ENCODE measurements around the gene MYZAP. TPM values are rescaled to one million over a fixed set of nuclear protein-coding genes. Genes with fewer than 3 reads are reported as not detected.

The MYZAP gene
- total and polyA plus RNA-seq, 4 donors, result 0.50 to 1.8 (median 0.99) TPM

DNA sequence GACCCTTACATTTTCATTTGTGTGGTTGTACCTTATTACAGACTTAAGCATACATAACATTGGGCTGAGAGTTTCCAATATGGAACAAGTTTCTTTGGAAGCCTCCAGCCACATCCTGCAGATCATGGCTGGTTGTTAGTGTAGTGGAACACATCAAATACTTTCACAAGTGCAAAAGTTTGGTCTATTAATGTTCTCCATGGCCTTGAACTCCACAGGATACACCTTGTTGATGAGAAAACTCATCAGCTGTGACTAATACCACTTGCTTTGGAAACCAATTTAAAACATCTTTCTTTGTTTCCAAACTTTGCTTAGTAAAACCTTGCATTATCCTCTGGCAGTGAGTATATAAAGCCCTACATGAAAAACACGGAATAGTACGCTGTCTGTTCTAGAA, 46.1 kb downstream of the MYZAP start:
- DNase-seq (ENCODE audit: low spot score), result no peak
- Histone ChIP-seq H3K4me1 (ENCODE audit: control insufficient read depth in 4 of 4, insufficient read depth in 4 of 4, low read length in 3 of 4) (no peaks in the 10 kb centered on the region), H3K36me3 (ENCODE audit: control insufficient read depth in 4 of 4, insufficient read depth in 3 of 4, low read depth in 1 of 4, low read length in 3 of 4) (no peaks in the 10 kb centered on the region), H3K27ac (ENCODE audit: low read depth in 1 of 2, low read length in 2 of 2) (no peak overlapping the region), H3K27me3 (ENCODE audit: control insufficient read depth in 4 of 4, insufficient read depth in 4 of 4, low read length in 3 of 4) (no peaks in the 10 kb centered on the region), H3K4me3 (ENCODE audit: low read depth in 1 of 3, low read length in 3 of 3) (no peak overlapping the region), H3K9ac (ENCODE audit: low read depth in 1 of 2, low read length in 2 of 2) (no peak overlapping the region), H3K9me3 (ENCODE audit: control insufficient read depth in 4 of 4, low read length in 3 of 4) (no peaks in the 10 kb centered on the region)
- TF ChIP-seq EGR1 (IDR thresholded peaks at IDR 0.05; ENCODE audit: low read depth in 2 of 2) (no peak), JUND (IDR thresholded peaks at IDR 0.05) (no peak), RAD21 (IDR thresholded peaks at IDR 0.05) (no peak), HNF4G (IDR thresholded peaks at IDR 0.05) (no peak), NR2F2 (IDR thresholded peaks at IDR 0.05) (no peak), RXRA (IDR thresholded peaks at IDR 0.05) (no peak), YY1 (IDR thresholded peaks at IDR 0.05) (no peak), GABPA (IDR thresholded peaks at IDR 0.05 in 1 of 2, conservative IDR thresholded peaks at IDR 0.05 in 1 of 2) (no peak), SP1 (IDR thresholded peaks at IDR 0.05) (no peak), FOXA2 (IDR thresholded peaks at IDR 0.05) (no peak), FOXA1 (IDR thresholded peaks at IDR 0.05) (no peak), HNF4A (conservative IDR thresholded peaks at IDR 0.05) (no peak)
- TF ChIP-seq, protein P1, sequence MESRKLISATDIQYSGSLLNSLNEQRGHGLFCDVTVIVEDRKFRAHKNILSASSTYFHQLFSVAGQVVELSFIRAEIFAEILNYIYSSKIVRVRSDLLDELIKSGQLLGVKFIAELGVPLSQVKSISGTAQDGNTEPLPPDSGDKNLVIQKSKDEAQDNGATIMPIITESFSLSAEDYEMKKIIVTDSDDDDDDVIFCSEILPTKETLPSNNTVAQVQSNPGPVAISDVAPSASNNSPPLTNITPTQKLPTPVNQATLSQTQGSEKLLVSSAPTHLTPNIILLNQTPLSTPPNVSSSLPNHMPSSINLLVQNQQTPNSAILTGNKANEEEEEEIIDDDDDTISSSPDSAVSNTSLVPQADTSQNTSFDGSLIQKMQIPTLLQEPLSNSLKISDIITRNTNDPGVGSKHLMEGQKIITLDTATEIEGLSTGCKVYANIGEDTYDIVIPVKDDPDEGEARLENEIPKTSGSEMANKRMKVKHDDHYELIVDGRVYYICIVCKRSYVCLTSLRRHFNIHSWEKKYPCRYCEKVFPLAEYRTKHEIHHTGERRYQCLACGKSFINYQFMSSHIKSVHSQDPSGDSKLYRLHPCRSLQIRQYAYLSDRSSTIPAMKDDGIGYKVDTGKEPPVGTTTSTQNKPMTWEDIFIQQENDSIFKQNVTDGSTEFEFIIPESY (IDR thresholded peaks at IDR 0.05), result no peak
- TF ChIP-seq, protein P2, sequence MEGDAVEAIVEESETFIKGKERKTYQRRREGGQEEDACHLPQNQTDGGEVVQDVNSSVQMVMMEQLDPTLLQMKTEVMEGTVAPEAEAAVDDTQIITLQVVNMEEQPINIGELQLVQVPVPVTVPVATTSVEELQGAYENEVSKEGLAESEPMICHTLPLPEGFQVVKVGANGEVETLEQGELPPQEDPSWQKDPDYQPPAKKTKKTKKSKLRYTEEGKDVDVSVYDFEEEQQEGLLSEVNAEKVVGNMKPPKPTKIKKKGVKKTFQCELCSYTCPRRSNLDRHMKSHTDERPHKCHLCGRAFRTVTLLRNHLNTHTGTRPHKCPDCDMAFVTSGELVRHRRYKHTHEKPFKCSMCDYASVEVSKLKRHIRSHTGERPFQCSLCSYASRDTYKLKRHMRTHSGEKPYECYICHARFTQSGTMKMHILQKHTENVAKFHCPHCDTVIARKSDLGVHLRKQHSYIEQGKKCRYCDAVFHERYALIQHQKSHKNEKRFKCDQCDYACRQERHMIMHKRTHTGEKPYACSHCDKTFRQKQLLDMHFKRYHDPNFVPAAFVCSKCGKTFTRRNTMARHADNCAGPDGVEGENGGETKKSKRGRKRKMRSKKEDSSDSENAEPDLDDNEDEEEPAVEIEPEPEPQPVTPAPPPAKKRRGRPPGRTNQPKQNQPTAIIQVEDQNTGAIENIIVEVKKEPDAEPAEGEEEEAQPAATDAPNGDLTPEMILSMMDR (IDR thresholded peaks at IDR 0.05; ENCODE audit: low read depth, low read length, missing input control), result no peak
- 96% methylated on average over 2 of the region's 2 CpGs for WGBS

DNA sequence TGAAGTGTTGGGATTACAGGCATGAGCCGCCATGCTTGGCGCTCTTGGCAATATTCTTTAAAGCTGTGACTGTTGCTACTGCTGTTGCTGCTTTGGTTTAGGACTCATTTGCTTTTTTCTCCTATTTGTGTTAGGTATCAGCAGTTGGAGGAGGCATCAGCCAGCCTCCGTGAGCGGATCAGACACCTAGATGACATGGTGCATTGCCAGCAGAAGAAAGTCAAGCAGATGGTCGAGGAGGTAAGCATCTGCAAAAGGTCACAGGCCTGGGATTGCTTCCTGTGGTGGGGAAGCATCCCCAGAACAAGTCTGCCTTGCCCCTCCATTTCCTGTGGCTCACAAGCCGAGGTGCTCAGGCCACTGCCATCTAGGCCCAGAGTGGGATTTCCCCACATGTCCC, 47.6 kb downstream of the MYZAP start:
- TF ChIP-seq, protein P1 (IDR thresholded peaks at IDR 0.05), result no peak
- TF ChIP-seq JUND (IDR thresholded peaks at IDR 0.05), result no peak
- TF ChIP-seq HNF4A (conservative IDR thresholded peaks at IDR 0.05), result no peak
- TF ChIP-seq HNF4G (IDR thresholded peaks at IDR 0.05), result no peak
- TF ChIP-seq FOXA1 (IDR thresholded peaks at IDR 0.05), result no peak
- TF ChIP-seq RXRA (IDR thresholded peaks at IDR 0.05), result no peak
- TF ChIP-seq, protein P3, sequence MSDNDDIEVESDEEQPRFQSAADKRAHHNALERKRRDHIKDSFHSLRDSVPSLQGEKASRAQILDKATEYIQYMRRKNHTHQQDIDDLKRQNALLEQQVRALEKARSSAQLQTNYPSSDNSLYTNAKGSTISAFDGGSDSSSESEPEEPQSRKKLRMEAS (IDR thresholded peaks at IDR 0.05), result no peak
- TF ChIP-seq, protein P2 (IDR thresholded peaks at IDR 0.05; ENCODE audit: low read depth, low read length, missing input control), result no peak
- no peak for TF ChIP-seq NR2F2 (IDR thresholded peaks at IDR 0.05)
- no peak for TF ChIP-seq TAF1 (conservative IDR thresholded peaks at IDR 0.05)
- TF ChIP-seq, protein P4, sequence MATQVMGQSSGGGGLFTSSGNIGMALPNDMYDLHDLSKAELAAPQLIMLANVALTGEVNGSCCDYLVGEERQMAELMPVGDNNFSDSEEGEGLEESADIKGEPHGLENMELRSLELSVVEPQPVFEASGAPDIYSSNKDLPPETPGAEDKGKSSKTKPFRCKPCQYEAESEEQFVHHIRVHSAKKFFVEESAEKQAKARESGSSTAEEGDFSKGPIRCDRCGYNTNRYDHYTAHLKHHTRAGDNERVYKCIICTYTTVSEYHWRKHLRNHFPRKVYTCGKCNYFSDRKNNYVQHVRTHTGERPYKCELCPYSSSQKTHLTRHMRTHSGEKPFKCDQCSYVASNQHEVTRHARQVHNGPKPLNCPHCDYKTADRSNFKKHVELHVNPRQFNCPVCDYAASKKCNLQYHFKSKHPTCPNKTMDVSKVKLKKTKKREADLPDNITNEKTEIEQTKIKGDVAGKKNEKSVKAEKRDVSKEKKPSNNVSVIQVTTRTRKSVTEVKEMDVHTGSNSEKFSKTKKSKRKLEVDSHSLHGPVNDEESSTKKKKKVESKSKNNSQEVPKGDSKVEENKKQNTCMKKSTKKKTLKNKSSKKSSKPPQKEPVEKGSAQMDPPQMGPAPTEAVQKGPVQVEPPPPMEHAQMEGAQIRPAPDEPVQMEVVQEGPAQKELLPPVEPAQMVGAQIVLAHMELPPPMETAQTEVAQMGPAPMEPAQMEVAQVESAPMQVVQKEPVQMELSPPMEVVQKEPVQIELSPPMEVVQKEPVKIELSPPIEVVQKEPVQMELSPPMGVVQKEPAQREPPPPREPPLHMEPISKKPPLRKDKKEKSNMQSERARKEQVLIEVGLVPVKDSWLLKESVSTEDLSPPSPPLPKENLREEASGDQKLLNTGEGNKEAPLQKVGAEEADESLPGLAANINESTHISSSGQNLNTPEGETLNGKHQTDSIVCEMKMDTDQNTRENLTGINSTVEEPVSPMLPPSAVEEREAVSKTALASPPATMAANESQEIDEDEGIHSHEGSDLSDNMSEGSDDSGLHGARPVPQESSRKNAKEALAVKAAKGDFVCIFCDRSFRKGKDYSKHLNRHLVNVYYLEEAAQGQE (IDR thresholded peaks at IDR 0.05), result no peak
- no peak for TF ChIP-seq RAD21 (IDR thresholded peaks at IDR 0.05)
- no peak for TF ChIP-seq GABPA (IDR thresholded peaks at IDR 0.05 in 1 of 2, conservative IDR thresholded peaks at IDR 0.05 in 1 of 2)
- TF ChIP-seq FOXA2 (IDR thresholded peaks at IDR 0.05), result no peak
- WGBS, result 83% methylated on average over 6 of the region's 6 CpGs
- no peaks in the 10 kb centered on the region for H3K36me3 ChIP-seq (ENCODE audit: control insufficient read depth in 4 of 4, insufficient read depth in 3 of 4, low read depth in 1 of 4, low read length in 3 of 4)

More for the DNA sequence above, 47.6 kb downstream of the MYZAP start:
- Histone ChIP-seq H3K9ac (ENCODE audit: low read depth in 1 of 2, low read length in 2 of 2) (no peak overlapping the region), H3K27ac (ENCODE audit: low read depth in 1 of 2, low read length in 2 of 2) (no peak overlapping the region), H3K27me3 (ENCODE audit: control insufficient read depth in 4 of 4, insufficient read depth in 4 of 4, low read length in 3 of 4) (no peaks in the 10 kb centered on the region), H3K9me3 (ENCODE audit: control insufficient read depth in 4 of 4, low read length in 3 of 4) (no peaks in the 10 kb centered on the region), H3K4me3 (ENCODE audit: low read depth in 1 of 3, low read length in 3 of 3) (no peak overlapping the region), H3K4me1 (ENCODE audit: control insufficient read depth in 4 of 4, insufficient read depth in 4 of 4, low read length in 3 of 4) (no peaks in the 10 kb centered on the region)
- no peak for DNase-seq (ENCODE audit: low spot score)

Data from liver (tissue), 9 donors.